HG03066 (cell line): ENCODE results near the gene B3GNT5.

Experiments used
- ATAC-seq: cut with Tn5 transposase; IDR thresholded peaks from one replicate; pipeline ENCODE4 v1.9.1; 2021; ENCODE audit warnings: low read depth; ENCODE audit not compliant: unreplicated experiment

The B3GNT5 gene

DNA sequence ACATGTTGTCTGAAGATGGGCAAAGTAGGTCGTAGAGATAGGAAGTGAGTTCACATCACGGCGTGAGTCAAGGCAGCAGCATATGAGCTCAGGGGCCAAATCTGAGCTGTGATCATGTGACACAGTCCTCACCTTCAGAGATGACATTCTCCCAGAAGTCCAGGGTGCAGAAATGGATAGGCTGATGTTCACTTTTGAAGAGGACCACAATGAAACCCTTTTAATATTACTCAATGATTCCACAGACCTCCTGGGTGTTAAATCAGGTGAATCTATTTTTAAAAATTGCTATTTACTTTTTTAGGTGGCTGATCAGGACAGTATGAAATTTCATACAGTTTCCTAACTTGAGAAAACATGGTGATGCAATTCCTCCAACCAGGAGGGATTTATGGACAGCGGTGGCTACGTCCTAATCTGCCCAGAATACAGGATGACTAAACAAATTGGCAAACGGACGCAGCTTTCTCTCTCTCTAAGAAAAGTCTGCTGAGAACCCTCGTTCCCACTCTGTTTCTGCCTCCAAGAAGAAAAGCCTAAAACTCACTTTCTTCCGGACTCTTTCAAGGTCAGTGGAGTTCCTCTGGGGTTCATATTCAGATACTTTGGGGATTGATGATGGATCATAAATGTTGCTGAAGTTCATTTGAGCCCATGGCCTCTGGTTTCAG, 34.4 kb downstream of the B3GNT5 start:
- ATAC-seq, result no peak

DNA sequence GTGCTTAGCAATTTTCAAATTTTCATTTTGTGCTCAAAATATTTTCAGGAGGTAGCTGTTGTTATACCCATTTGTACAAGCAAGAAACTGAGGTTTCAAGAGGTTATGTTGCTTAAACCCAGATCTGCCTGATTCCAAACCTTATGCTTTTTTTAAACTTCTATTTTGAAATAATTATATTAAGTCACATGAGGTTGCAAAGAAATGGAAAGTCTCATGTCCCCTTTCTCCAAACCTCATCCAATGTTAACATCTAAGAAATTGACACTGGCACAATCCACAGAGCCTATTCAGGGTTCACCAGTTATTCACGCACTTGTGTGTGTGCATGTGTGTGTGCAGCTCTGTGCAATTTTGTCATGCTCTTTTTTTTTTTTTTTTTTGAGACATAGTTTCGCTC, 35.1 kb downstream of the B3GNT5 start:
- ATAC-seq, result no peak

DNA sequence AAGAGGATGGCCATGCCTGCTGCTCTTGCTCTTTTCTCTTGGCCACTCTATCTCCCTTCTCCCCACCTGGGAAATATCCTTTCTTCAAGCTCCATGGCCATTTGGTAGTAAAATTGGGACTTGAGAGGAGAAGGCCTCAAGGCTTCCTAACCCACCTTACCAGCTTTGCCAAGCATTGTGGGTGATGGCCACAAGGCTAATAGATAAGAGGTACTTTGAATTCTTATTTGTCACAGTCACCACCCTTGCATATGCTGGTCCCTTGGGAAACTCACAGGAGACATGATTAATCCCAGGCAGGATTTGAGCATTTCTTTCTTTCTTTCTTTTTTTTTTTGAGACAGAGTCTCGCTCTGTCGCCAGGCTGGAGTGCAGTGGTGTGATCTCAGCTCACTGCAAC, 37.2 kb downstream of the B3GNT5 start:
- no peak for ATAC-seq

- no peak for ATAC-seq
Observed at GRCh38 chr3:183291497-183292031, 38.5 kb downstream of the B3GNT5 start.

DNA sequence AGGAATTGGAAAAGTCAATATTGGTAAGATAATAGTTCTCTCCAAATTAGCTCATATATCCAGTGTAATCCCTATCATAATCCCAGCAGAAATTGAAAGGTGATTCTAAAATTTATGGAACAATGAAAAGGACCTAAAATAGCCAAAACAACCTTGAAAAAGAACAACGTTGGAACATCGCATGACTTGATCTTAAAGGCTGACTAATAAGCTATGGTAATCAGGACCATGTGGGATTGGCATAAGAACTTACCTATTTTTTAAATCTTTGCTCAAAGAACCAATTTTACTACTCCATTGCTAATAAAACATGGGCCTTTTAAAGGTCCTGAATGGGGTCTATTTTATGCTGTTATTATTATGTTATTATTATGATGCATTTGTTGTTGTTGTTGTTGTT, 40.9 kb downstream of the B3GNT5 start:
- no peak for ATAC-seq

DNA sequence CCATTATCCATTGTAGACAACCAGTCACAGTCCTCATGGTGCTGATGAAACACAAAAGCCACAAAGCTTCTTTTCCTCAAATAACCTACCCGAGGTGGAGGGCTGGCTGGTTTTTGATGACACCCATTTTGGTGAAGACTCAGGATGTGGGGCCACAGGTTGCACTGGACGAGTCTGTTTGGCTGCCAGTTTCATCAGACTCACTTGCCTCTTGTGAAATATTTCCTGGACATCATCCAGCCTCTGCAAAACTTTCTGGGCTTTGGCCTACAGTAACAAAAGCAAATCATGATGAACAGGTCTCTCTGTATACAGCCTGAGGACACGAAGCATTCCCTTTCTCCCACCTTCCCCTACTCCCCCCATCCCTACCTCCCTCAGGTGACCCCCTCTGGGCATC, 42.2 kb downstream of the B3GNT5 start:
- no peak for ATAC-seq

DNA sequence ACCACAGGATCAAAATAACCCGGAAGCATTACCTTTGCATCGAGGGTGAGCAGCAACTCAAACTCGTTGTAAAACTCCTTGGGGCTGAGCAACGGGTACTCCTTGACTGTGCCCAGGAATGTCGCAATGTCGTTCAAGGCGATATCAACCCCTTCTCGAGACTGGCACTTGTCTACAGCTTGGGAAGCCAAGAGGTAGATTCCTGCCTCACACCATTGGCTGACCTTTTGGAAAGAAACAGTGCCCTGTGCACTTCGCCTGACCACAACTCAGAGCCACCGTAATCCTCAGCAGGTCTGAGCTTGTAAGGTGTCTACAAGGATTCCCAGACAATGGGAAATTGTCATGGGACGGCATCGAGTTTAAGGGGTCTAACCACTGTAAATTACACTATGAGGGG, 43.9 kb downstream of the B3GNT5 start:
- ATAC-seq, result no peak

- no peak for ATAC-seq
Observed at GRCh38 chr3:183298701-183299153, 45.7 kb downstream of the B3GNT5 start.

- ATAC-seq, result no peak
Observed at GRCh38 chr3:183299976-183300375, 46.9 kb downstream of the B3GNT5 start.

- no peak for ATAC-seq
Observed at GRCh38 chr3:183300996-183301562, 48.0 kb downstream of the B3GNT5 start.

DNA sequence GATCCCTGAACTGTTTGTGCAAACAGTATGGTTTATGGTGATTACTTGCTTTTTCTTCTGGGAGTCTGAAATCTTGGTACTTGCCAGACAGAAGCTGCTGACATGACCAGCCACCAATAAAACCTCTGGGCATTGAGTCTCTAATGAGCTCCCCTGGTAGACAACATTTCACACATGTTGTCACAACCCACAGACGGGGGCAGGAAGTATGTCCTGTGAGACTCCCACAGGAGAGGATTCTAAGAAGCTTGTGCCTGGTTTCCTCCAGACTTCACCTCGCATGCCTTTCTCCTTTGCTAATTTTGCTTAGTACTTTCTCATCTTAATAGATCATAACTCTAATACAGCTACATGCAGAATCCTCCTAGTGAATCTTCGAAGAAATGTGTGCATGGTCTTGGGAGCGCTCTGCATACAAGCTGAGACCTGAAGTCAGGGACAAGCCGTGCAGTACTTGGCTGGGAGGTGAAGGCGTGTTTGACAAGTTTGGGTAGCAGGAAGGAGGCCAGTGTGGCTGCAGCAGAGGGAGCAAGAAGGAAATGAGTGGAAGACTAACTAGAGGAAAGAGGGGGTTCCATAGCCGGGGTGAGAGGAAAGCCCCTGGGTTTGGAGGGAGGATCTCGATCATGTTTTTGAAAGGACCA, 49.0 kb downstream of the B3GNT5 start:
- ATAC-seq, result no peak

DNA sequence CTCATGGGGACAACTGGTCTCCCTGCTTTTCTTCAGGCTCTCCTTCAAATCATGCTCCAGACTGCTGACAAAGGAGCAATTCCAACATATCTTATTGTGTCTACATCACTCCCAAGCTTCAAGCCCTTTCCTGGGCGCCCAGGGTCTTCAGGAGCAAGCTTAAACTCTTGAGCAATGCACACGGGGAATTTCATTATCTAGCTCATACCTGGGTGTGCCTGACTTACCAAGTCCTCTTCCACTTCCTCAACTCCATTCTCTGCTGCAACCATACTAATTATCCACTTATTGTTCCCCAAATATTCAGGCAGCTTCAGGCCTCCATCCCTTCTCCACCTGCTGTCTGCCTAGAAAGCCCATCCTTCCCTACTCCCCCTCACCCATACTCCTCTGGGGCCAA, 50.6 kb downstream of the B3GNT5 start:
- no peak for ATAC-seq

DNA sequence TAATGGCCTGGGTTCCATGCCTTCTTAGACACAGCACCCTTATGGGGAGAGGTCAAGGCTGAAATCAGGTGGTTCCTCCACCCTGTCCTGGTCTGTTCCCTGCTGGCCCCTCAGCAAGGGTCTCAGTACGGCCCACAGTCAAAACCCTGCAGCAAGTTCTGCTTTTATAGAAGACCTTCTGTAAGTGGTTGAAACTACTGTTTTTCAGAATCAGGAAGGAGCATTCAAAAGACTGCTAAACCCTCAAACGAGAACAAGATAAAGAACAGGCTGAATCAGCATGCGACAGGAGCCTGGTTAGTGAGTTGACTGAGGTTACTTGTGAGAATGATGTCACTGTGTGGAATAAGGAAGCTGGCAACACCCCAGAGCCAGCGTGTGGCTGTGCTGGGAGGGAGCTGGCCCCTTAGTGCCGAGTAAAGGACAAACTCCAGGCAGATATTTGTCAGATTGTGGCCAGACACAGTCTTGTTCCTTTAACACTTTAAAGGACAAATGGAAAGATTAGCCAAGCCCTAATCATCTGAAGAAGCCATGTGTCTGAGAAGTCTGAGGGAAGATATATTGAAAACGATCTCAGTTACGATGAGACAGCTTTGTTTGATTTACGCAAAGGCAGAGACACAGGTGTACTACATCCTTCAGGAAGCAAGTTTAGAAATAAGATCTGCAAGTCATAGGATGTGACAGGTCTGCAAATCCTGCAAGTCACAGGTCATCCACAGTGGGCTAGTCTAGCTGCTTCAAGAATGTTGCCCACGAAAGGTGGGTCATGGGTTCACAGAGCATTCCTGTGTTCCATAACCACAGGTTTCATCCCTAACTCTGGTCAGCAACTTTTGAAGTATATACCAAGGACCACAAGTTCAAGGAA, 54.0 kb downstream of the B3GNT5 start:
- peak; percentile 88 for ATAC-seq

GRCh38 chr3:183307749-183308148, 54.7 kb downstream of the B3GNT5 start:
- no peak for ATAC-seq

GRCh38 chr3:183308751-183309150, 55.7 kb downstream of the B3GNT5 start:
- no peak for ATAC-seq

GRCh38 chr3:183309276-183309675, 56.2 kb downstream of the B3GNT5 start:
- ATAC-seq, result no peak

- ATAC-seq, result no peak
Observed at GRCh38 chr3:183310936-183311335, 57.9 kb downstream of the B3GNT5 start.

DNA sequence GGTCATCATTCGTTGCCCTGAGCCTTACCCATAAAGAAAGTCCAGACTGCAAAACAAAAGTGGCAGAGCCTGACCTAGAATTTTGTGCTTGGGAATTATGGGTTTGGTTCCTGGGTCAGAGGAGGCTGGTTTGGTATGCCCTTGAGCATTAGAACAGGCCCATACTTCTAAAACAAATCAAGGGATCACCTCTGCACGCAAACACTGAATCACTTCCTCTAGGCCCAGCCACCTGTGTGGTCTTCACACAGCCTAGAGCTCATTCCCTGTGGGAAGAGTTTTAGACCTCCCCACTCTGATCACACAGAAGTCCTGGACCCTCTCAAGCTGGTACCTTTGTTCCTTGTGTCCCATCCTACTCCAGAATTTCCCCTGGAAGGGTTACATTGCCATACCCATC, 59.4 kb downstream of the B3GNT5 start:
- no peak for ATAC-seq

GRCh38 chr3:183313351-183313750, 60.3 kb downstream of the B3GNT5 start:
- no peak for ATAC-seq

GRCh38 chr3:183313764-183314163, 60.7 kb downstream of the B3GNT5 start:
- ATAC-seq, result no peak

GRCh38 chr3:183315739-183316138, 62.7 kb downstream of the B3GNT5 start:
- no peak for ATAC-seq
